GM19193 (cell line): ENCODE data around the gene LCE3B.

ENCODE experiments used
- POLR2A ChIP-seq: IDR thresholded peaks from 4 replicates; pipeline ENCODE4 v1.6.1; 2011; ENCODE audit not compliant: insufficient read depth, insufficient read length; ENCODE audit errors: extremely low read depth

The LCE3B gene

DNA sequence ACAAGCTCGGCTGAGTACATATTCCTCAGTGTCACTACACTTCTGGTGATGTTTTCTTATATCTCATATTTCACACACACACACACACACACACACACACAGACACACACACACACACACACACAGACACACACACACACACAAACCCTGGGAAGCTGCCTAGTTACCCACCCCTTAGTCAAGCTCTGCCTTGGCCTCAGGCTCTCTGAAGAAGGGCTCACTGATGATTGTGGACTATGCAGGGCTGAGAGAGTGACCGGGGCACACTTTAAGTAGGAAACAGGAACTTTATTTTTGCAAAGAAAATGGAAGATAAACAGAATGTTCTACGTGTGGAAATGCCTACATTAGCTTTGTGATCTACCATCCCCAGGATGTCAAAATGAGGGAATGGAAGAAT, 30.3 kb downstream of the LCE3B start:
- no peak for TF ChIP-seq POLR2A

DNA sequence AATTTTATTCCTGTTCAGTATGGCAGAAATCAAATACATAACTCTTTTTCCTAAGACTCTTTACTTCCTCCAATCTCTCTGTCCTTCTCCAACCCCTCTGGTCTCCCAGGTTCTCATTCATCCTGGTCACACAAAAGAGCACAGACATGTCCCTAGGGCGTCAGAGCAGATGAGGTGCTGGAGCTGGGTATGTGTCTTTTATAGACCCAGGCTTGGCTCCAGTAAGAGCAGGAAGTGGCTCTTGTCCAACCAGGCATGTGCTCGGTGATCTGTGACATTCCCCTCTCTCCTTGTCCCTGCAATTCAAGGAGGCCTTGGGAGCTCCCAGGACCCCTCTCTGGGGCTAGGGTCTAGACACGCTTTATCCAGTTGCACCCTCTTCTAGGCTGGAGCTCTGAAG, 31.5 kb downstream of the LCE3B start:
- TF ChIP-seq POLR2A = no peak

DNA sequence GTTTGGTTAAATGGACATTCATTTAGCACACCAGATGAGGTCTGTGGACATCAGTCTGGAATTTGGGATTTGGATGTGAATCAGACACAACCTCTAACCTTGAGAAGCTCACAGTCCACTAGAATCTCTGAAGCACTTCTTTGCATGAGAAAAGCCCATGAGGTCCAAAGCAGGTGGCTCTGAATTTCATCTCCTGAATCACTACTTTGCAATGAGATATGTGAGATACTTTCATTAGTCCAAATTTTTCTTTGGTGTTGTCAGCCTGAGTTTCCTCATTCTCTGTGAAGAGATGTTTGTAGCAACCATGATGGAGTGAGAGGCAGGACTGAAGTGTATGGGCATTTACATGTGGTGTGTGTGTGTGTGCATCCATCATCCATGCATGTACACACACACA, 33.0 kb downstream of the LCE3B start:
- TF ChIP-seq POLR2A = no peak

DNA sequence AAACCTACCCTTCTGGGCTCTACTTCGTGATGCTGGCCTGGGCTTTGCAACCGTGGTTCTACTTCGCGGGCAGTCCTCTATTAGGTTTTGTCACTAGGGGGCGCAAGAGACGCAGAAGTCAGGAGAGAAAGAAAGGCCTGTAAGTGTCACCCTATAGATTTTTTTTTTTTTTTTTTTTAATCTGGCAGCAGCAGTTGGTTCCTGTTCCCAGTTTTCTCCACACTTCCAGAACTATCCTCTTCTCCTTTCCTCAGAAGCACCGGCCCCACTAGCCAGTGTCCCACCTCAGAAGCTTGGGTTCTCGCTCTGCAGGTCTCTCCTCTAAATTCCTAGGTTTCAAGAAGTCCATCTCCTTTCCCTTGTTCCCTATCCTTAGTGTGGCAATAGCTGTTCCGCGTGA, 40.5 kb downstream of the LCE3B start:
- TF ChIP-seq POLR2A = no peak

DNA sequence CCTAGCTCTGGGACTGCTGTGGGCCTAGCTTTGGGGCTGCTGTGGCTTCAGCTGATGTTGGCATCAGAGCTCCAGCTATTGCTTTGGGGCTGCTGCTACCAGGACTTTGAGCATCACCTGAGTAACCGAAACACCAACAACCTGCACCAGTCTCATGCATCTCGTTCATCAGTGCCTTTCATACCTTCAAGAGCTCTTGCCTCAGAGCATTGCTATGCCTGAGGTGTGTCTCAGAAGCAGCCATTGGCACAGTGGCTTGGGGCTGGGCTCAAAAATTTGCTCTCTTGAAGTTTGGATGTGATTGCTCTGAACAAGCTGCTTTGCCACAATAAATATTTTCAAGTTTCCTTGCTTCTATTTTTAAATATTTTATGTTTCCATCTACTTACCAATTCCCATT, 42.8 kb downstream of the LCE3B start:
- no peak for TF ChIP-seq POLR2A

DNA sequence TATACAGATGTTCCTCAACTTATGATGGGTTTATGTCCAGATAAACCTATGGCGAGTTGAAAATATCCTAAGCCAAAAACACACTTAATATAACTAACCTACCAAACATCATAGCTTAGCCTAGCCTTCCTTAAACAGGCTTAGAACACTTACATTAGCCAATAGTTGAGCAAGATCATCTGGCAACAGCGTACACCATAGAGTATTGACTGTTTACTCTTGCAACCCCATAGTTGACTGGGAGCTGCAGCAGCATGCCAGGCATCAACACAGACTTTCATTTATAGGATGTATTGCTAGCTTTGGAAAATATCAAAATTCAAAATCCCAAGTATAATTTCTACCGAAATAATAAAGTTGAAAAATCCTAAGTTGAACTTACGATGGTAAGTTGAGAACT, 44.1 kb downstream of the LCE3B start:
- TF ChIP-seq POLR2A = no peak

DNA sequence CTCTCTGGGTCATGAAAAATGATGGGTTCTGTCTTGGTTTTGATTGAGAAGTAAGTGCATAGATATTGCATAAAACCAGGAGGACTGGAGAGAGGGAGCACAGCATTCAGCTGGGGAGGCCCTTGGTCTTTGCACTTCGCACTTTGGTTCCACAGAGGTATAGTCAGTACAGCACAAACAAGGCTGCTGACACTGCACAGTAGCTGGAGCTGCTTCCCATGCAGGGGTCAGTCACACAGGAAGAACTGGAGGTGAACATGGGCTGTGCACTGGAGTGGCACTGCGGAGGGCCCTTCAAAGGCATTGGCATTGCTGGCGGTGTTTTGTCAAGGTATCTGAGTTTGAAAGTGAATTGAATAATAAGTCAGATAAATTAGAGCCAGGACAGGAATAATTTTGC, 45.0 kb downstream of the LCE3B start:
- no peak for TF ChIP-seq POLR2A

DNA sequence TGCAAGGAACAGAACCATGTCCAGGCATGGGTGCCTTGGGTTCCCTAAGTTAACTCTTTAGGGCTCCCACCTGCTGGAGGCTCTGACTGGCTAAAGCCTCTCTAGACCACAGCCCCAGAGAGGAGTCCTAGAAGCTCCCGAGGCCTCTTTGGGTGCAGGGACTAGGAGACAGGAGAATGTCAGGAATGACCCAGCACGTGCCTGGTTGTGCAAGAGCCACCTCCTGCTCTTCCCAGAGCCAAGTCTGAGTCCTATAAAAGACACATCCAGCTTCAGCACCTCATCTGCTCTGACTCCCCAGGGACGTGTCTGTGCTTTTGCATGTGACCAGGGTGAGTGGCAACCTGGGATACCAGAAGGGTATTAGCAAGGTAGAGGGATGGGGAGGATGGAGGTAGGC, 49.5 kb downstream of the LCE3B start, which contains the start of gene LCE2D:
TSS of gene LCE2D (plus strand) at position 283 of the 400 bp plus-strand sequence. CDS start 726 bp downstream, outside the sequence.
- no peak for TF ChIP-seq POLR2A
